Activated CD4-positive, alpha-beta T cell treated with anti-CD3 and anti-CD28 coated beads for 24 hours (primary cell): ENCODE measurements around the gene POLR3A.

Experiments
- DNase-seq, 2 donors: peaks; one replicate each; pipeline ENCODE4 v3.0.0-alpha.2; 2020; ENCODE audit warnings: low read depth in 2 of 2

POLR3A gene

GRCh38 chr10:77977934-77978333 lies 51.4 kb downstream of the POLR3A start:
- no peak for DNase-seq

- no peak for DNase-seq
Observed at GRCh38 chr10:77977016-77977415, 52.3 kb downstream of the POLR3A start.

GRCh38 chr10:77975086-77975666 lies 54.1 kb downstream of the POLR3A start:
- DNase-seq, result no peak

GRCh38 chr10:77974396-77975074 lies 54.8 kb downstream of the POLR3A start:
- DNase-seq, result no peak

GRCh38 chr10:77973276-77973675 lies 56.0 kb downstream of the POLR3A start:
- DNase-seq, result no peak

- DNase-seq, result no peak
Observed at GRCh38 chr10:77972148-77972547, 57.2 kb downstream of the POLR3A start.

GRCh38 chr10:77971804-77972144 lies 57.5 kb downstream of the POLR3A start:
- DNase-seq, result no peak

GRCh38 chr10:77970869-77971803 lies 58.2 kb downstream of the POLR3A start:
- DNase-seq, result no peak

- DNase-seq, result no peak
Observed at GRCh38 chr10:77969114-77969513, 60.2 kb downstream of the POLR3A start.

- DNase-seq, result no peak
Observed at GRCh38 chr10:77967611-77968022, 61.7 kb downstream of the POLR3A start.

- DNase-seq, result no peak
Observed at GRCh38 chr10:77965294-77965693, 64.0 kb downstream of the POLR3A start.

- no peak for DNase-seq
Observed at GRCh38 chr10:77964811-77965210, 64.5 kb downstream of the POLR3A start.

- no peak for DNase-seq
Observed at GRCh38 chr10:77963901-77964300, 65.4 kb downstream of the POLR3A start.

GRCh38 chr10:77962350-77963146 lies 66.8 kb downstream of the POLR3A start:
- DNase-seq, result no peak

- no peak for DNase-seq
Observed at GRCh38 chr10:77961668-77962067, 67.6 kb downstream of the POLR3A start.

- DNase-seq, result no peak
Observed at GRCh38 chr10:77960829-77961329, 68.4 kb downstream of the POLR3A start.

- no peak for DNase-seq
Observed at GRCh38 chr10:77959887-77960455, 69.3 kb downstream of the POLR3A start.

- DNase-seq, result no peak
Observed at GRCh38 chr10:77959384-77959783, 69.9 kb downstream of the POLR3A start.

GRCh38 chr10:77955136-77955535 lies 74.2 kb downstream of the POLR3A start:
- no peak for DNase-seq

GRCh38 chr10:77949167-77949566 lies 80.1 kb downstream of the POLR3A start:
- DNase-seq, result no peak

GRCh38 chr10:77946084-77946483 lies 83.2 kb downstream of the POLR3A start:
- DNase-seq, result no peak
